HG03439 (cell line): Measurements from ENCODE around the gene LTA4H.
A peak's percentile ranks its signal among the peaks of the same experiment; 100 is the strongest.

Experiments used
- ATAC-seq: cut with Tn5 transposase; IDR thresholded peaks from one replicate; pipeline ENCODE4 v1.9.1; 2021; ENCODE audit warnings: mild to moderate bottlenecking, moderate library complexity; ENCODE audit not compliant: unreplicated experiment

The LTA4H gene

GRCh38 chr12:96057986-96058553 lies 22.7 kb upstream of the LTA4H start:
- ATAC-seq: no peak

DNA sequence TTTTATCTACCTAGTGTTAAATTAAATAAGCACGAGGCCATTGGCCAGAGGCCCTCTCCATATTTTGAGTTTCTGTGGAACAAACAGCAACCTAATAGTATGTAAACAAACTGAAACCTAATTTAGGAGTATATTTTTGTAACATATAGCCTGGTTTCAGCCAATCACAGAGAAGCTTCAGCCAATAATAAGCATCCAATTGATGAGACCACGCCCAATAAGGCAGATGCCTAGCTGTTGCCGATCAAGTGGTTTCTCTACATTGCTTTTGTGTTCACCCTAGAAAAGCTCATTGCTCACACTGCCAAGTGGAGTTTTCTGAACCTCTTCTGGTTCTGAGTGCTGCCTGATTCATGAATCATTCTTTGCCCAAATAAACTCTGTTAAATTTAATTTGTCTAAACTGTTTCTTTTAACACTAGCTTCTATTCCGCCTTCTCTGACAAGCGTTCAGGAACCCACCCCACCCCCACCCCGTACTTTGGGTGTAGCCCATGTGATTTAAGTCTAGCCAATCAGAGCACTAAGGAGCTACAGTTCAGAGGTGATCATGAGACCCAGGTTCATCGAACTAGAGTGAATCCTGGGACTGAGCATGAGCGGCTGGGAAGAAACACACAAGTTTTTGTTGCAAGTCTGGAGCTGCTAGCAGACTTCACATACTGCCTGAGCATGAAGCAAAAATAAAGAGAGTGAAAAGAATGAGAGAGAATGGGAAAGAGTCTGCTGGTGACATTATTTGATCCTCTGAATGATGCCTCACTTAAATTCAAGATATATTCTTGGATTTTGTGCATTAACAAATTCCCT lies 21.5 kb upstream of the LTA4H start:
- ATAC-seq: no peak

- ATAC-seq: no peak
Measured at GRCh38 chr12:96054244-96054610, 18.8 kb upstream of the LTA4H start.

DNA sequence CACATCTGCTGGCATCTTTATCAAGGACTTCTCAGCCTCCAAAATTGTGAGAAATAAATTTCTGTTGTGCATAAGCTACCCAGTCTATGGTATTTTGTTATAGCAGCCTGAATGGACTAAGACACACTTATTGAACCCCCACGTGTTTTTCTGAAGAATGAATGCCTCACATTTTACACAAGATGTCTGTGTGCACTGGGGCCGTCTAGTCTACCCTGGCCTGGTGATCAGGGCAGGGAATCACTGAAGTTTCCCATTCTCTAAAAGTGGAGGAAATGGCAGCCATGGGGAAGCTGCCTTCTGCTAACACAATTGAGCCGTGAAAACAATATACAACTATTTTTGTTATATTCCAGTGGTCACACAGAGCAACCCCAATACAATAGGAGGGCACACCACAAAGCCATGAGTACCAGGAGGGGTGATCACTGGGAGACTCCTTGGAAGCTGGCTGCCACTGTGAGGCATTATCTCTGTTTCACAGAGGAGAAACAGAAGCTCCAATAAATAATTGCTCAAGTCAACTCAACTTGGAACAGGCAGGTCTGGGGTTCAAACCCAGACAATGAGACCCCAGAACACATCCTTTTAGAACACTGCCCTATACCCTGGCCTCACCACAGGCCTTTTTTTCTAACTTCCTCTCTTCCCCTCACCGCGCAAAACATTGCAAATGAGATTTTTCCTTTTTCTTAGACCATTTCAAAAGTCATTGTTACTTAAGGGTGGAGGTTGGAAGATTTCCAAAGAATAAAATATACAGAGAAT lies 18.3 kb upstream of the LTA4H start:
- no peak for ATAC-seq

DNA sequence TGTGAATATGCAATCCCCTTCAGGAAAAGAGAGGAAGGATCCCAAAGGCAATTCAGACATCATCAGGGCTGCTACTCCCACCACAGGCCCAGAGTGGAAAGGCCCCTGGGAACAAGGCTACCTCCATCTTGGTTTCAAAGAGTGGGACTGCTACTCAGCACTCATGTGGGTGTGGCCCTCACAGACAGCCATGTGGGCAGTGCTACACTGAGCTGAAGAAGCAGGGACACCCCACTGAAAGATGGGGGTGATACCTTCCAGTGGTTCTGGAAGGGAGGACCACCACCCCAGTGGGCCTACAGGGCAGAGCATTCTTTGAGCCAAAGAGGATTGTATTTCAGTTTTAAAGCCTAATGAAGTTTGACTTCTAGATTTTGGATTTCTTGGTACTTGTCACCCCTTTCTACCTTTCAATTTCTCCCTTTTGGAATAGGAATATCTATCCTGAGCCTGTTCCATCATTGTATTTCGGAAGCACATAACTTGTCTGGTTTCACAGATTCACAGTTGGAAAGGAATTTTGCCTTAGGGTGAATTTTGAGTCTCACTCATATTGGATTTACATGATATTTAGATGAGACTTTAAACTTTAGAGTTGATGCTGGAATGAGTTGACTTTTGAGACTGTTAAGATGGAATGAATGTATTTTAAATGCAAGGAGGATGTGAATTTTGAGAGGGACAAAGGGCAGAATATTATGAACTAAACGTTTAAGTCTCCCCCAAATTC lies 16.5 kb upstream of the LTA4H start:
- ATAC-seq: no peak

DNA sequence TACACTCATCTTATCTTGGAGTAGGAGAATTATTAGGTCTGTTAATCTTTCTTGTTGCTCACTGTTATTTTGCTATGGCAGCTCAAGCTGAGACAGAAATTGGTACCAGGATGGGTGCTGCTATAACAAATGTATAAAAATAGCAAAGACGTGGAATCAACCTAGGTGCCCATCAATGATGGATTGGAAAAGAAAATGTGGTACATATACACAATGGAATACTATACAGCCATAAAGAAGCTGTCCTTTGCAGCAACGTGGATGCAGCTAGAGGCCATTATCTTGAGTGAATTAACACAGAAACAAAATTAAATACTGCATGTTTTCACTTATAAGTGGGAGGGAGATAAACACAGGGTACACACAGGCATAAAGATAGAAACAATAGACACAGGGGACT lies 14.8 kb upstream of the LTA4H start:
- ATAC-seq: no peak

GRCh38 chr12:96049101-96049500 lies 13.7 kb upstream of the LTA4H start:
- no peak for ATAC-seq

DNA sequence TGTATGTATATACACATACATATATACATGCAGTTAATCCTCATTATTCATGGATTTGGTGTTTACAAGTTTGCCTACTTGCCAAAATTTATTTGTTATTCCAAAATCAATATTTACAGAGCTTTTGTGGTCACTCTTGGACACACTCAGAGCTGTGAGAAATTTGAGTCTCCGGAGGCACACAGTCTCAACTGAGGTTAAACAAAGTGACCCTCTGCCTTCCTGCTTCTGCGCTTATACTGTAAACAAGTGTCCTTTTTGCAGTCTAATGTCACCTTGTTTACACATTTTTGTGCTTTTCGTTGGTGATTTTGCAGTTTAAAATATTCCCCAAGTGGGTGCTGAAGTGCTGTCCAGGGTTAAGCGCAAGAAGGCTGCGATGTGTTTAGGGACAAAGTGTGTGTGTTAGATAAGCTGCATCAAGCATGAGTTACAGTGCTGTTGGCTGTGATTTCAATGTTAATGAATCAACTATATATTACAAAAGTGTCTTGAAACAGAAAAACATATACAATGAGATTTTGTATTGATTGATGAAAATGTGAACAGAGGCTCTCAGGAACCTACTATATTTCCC lies 13.1 kb upstream of the LTA4H start:
- ATAC-seq: no peak

DNA sequence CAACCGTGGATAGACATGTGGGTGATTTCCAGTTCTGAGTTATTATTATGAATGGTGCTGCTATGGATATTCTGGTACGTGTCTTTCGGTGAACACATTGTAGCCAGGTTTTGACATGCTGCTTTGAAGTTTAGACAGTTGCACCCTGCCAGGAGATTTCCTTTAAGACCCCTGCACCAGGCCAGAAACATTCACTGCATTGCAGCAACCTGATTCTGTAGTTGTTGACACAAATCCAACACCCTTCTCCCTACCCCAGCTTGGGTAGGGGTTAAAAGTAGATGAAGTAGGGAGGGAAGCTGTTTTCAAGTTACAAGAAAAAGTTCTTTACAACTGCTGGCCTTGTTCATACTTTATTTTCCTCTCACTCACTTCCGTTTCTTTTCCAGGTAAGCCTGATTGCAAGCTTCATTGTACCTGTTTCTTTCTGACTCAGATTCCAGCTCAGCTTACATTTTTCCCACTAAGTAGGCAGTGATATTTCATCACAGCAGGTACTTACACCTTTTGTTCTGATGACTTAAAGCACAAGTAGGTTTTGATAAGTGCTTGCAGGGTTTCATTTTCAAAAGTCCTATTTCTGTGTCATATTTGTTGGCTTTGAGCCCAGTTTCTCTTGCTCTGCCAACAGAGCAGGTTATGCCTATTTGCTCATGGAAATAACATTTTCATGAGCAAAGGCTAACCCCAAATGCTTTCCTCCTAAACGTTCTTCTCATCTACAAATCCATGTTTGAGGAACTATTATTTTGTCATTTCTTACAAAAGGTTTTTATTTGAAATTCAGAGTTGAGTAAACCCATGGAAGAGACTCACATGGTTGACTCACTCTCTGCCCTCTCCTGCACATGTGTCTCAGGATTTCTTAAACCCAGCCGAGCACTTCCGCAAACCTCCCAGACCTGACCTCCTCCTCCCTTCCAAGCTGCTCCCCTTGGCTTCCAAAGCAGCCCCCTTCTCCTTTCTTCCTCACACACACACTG lies 12.1 kb upstream of the LTA4H start:
- peak; percentile 84 for ATAC-seq

GRCh38 chr12:96046543-96047228 lies 11.3 kb upstream of the LTA4H start:
- ATAC-seq: no peak

DNA sequence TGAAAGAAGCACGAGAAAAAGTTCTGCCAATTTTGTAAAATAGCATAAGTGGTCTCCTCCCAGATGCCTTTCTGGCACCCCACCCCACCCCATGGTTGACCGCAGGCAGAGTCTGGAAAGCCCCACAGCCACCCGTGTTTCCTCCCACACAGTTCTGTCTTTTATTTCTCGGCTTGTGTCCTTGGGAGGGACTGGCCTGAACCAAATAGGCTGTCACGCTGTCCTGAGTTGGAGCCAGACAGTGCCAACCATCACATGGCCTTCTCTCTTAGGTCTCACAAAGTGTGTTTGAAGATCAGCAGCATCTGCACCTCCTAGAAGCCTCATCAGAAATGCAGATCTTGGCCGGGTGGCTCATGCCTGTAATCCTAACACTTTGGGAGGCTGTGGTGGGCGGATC lies 10.2 kb upstream of the LTA4H start:
- ATAC-seq: no peak

GRCh38 chr12:96044943-96045290 lies 9.5 kb upstream of the LTA4H start:
- no peak for ATAC-seq

DNA sequence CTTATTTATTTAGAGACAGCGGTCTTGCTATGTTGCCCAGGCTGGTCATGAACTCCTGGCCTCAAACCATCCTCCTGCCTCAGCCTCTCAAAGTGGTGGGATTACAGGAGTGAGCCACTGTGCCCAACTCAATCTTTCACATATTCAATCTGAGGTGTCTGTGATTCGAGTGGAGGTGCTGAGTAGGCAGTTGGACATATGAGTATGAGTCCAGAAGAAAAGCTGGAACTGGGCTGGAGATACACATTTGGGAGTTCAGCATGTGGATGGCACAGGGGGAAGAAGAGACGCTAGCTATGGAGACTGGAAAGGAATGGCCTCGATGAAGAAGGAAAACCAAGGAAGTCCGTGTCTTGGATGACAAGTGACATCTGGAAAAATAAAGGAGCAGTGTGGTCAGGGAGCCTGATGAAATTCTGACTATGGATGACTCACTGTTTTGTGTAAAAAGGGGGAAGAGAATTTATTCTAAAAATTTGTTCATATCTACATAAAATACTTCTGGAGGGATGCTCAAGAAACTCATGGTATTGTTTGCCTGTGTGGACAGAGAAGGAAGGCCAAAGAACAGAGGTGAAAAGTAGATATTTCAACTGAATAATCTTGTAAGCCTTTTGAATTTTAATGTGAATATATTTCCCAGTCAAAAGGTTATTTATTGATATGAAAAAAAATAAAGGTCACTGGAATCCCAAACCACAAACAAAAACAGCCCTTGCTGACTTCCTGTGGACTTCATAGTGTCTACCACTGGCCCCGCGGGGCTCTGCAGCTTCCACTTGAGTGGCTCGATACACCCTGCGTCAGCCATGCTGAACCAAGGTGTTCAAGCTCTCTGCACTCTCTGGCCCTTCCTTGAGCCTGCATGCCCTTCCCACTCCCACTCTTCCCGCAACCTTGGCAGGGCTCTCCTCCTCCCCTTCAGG lies 8.9 kb upstream of the LTA4H start:
- no peak for ATAC-seq

DNA sequence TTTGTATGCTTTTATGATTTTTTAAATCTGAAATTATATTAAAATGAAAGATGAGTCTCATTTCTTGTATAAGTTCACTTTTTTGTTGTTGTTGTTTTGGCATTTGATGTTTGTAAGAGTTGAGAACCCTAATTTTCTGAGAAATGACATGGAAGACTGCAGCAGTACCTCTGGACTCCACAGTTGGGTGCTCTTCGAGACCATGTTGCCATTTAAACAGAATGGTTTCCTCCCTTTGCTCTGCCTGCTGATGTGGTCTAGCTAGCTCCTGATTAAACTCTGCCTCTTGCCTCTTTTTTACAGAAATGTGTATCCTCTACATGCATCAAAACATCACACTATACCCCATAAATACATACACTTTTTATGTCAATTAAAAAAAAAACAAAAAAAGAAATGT lies 5.8 kb upstream of the LTA4H start:
- no peak for ATAC-seq

GRCh38 chr12:96040305-96041133 lies 5.1 kb upstream of the LTA4H start:
- no peak for ATAC-seq

- no peak for ATAC-seq
Measured at GRCh38 chr12:96039516-96039915, 4.1 kb upstream of the LTA4H start.

GRCh38 chr12:96036765-96037455 lies 1.5 kb upstream of the LTA4H start:
- no peak for ATAC-seq
